H1 (cell line): ENCODE measurements around the gene LAG3. TPM values are rescaled to one million over a fixed set of nuclear protein-coding genes. Genes with fewer than 3 reads are reported as not detected.

Source experiments
- BRCA1 ChIP-seq: IDR thresholded peaks from 2 replicates; pipeline ENCODE4 v1.6.1; 2012; ENCODE audit warnings: low read depth, low read length, improper control_type of control experiment
- EP300 ChIP-seq, 2 experiments: IDR thresholded peaks; 1 replicate in 1 of 2; 2 replicates in 1 of 2; pipeline ENCODE4 v1.6.1; 2011 to 2012; ENCODE audit warnings: low read depth in 2 of 2, low read length in 2 of 2, mild to moderate bottlenecking in 2 of 2, borderline replicate concordance in 1 of 2, inconsistent platforms in 1 of 2, moderate library complexity in 1 of 2
- RAD21 ChIP-seq, 2 experiments: IDR thresholded peaks in 1 of 2; conservative IDR thresholded peaks in 1 of 2; 2 replicates each; pipeline ENCODE4 v1.6.1; 2011; ENCODE audit warnings: low read depth in 2 of 2, low read length in 2 of 2, improper control_type of control experiment in 1 of 2, inconsistent platforms in 1 of 2, mild to moderate bottlenecking in 1 of 2, moderate library complexity in 1 of 2
- RFX5 ChIP-seq: IDR thresholded peaks from 2 replicates; pipeline ENCODE4 v1.6.1; 2011; ENCODE audit warnings: low read depth, low read length, improper control_type of control experiment, borderline replicate concordance
- SIRT6 ChIP-seq: IDR thresholded peaks from one replicate; pipeline ENCODE4 v1.7.1; 2012; ENCODE audit warnings: low read length, inconsistent platforms
- polyA plus RNA-seq, 7 experiments: library from polyadenylated mRNA; depleted of rRNA in 3 of 7; stranded (reverse) in 5 of 7; unstranded in 2 of 7; fragments of >200 nt in 5 of 7; fragments of 200-250 nt in 2 of 7; gene quantifications; 1 replicate in 5 of 7; 2 replicates in 1 of 7; 4 replicates in 1 of 7; pipeline versions ENCODE4 v1.2.1 to v1.2.3, GENCODE V29; 2011 to 2013; ENCODE audit warnings: missing spikeins in 2 of 7, mixed read lengths in 2 of 7
- total RNA-seq: library from RNA; stranded (reverse); fragmentation: NEBNext Ultra II Directional; extraction: Animal tissue kit (Norgen Biotek cat#: 25700); gene quantifications from 2 replicates; pipeline ENCODE4 v1.2.1, GENCODE V29; 2021
- TF ChIP-seq, protein P1 (sequence below): IDR thresholded peaks from 2 replicates; pipeline ENCODE4 v1.6.1; 2011; ENCODE audit warnings: low read length, improper control_type of control experiment
- TF ChIP-seq, protein P2 (sequence below): IDR thresholded peaks from 2 replicates; pipeline ENCODE4 v1.6.1; 2012; ENCODE audit warnings: low read length, inconsistent platforms

Gene LAG3
- total and polyA plus RNA-seq, 2 of the 8 experiments (the other 6 are each of a cell fraction or from before 2014, with no cell fraction given) = 1.1 to 3.1 TPM

DNA sequence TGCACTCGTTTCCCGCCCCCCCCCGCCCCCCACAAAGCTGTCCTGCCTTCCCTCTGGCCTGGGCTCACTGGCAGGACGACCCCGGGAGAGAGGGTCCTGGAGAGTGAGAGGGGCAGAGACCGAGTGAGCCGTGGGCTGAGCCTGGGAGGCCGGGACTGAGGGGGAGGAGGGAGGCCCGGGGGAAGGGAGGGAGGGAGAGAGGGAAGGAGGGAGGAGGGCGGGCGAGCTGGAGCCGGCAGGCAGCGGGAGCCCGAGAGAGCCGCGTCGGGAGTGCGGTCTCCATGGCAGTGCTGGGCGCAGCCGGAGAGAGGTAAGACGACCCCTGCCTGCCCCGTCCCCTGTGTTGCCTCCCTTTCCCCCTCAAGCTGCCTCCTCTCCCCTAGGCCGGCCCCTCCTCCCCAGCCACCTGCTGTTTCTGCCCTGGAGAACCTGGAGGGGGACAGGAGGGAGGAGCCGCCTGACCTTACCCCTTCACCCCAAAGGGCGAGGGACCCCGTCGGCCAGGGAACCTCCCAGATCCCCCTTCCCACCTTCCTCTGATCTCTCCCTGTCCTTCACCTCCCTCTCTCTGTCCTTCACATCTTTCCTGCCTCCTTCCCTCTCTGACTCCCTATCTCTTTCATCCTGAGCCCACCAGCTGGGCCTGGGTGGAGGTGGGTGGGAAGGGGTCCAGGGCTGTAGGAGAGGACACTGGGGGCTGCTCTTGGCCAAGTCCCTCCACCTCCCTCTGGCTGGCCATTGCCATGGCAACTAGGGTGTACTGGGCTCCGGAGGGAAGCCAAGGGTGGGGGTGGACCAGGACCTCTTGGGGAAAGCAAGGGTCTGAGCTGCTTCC, 49.5 kb downstream of the LAG3 start, which contains the start of gene GPR162 (continued):
- TF ChIP-seq RAD21 (IDR thresholded peaks at IDR 0.05 in 1 of 2, conservative IDR thresholded peaks at IDR 0.05 in 1 of 2; ENCODE audit: low read depth in 2 of 2, low read length in 2 of 2) = no peak
- TF ChIP-seq RFX5 = no peak
- TF ChIP-seq, protein P1, sequence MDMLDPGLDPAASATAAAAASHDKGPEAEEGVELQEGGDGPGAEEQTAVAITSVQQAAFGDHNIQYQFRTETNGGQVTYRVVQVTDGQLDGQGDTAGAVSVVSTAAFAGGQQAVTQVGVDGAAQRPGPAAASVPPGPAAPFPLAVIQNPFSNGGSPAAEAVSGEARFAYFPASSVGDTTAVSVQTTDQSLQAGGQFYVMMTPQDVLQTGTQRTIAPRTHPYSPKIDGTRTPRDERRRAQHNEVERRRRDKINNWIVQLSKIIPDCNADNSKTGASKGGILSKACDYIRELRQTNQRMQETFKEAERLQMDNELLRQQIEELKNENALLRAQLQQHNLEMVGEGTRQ = no peak
- no peak for TF ChIP-seq SIRT6
- TF ChIP-seq BRCA1 = no peak
- no peak for TF ChIP-seq EP300 (IDR thresholded peaks at IDR 0.05; ENCODE audit: borderline replicate concordance in 1 of 2, low read depth in 2 of 2, low read length in 2 of 2)
- TF ChIP-seq, protein P2, sequence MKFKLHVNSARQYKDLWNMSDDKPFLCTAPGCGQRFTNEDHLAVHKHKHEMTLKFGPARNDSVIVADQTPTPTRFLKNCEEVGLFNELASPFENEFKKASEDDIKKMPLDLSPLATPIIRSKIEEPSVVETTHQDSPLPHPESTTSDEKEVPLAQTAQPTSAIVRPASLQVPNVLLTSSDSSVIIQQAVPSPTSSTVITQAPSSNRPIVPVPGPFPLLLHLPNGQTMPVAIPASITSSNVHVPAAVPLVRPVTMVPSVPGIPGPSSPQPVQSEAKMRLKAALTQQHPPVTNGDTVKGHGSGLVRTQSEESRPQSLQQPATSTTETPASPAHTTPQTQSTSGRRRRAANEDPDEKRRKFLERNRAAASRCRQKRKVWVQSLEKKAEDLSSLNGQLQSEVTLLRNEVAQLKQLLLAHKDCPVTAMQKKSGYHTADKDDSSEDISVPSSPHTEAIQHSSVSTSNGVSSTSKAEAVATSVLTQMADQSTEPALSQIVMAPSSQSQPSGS = no peak
